Loucy (cell line): ENCODE measurements around the gene SEL1L3.

ENCODE experiments used
- H2AFZ ChIP-seq: fragments of 200-600 bp; sonication (generic); 2 replicates; pipeline ENCODE4 v1.6.0; 2016; ENCODE audit warnings: antibody characterized with exemption, mild to moderate bottlenecking, low read length, moderate library complexity
- H3F3A ChIP-seq: fragments of 200-600 bp; 2 replicates; pipeline ENCODE4 v1.6.0; 2016; ENCODE audit warnings: antibody characterized with exemption, low read depth, mild to moderate bottlenecking
- H3K27me3 ChIP-seq: fragments of 200-600 bp; sonication (generic); 2 replicates; pipeline ENCODE4 v1.6.1; 2014; ENCODE audit warnings: low read length, mild to moderate bottlenecking; ENCODE audit not compliant: insufficient read depth, poor library complexity, severe bottlenecking
- H3K36me3 ChIP-seq: fragments of 200-600 bp; sonication (generic); 2 replicates; pipeline ENCODE4 v1.6.1; 2016; ENCODE audit warnings: low read length; ENCODE audit not compliant: insufficient read depth
- H3K4me1 ChIP-seq: fragments of 200-600 bp; sonication (generic); 2 replicates; pipeline ENCODE4 v1.5.1; 2014; ENCODE audit warnings: low read length, mild to moderate bottlenecking; ENCODE audit not compliant: insufficient read depth, poor library complexity, severe bottlenecking
- H3K4me2 ChIP-seq: fragments of 200-600 bp; sonication (generic); 2 replicates; pipeline ENCODE4 v1.6.0; 2014; ENCODE audit warnings: antibody characterized with exemption, low read length, low read depth, mild to moderate bottlenecking; ENCODE audit not compliant: poor library complexity, severe bottlenecking
- H3K4me3 ChIP-seq: fragments of 200-600 bp; sonication (generic); 2 replicates; pipeline ENCODE4 v1.5.1; 2014; ENCODE audit warnings: low read length, mild to moderate bottlenecking, mixed read lengths; ENCODE audit not compliant: poor library complexity, severe bottlenecking
- H3K79me2 ChIP-seq: fragments of 200-600 bp; sonication (generic); 2 replicates; pipeline ENCODE4 v1.6.1; 2014; ENCODE audit warnings: low read length; ENCODE audit not compliant: insufficient read depth
- H3K9ac ChIP-seq: fragments of 200-600 bp; sonication (generic); 2 replicates; pipeline ENCODE4 v1.6.0; 2014; ENCODE audit warnings: mild to moderate bottlenecking, low read depth, low read length, moderate library complexity; ENCODE audit not compliant: poor library complexity, severe bottlenecking
- H3K9me2 ChIP-seq: fragments of 200-600 bp; sonication (generic); replicated peaks from 2 replicates; pipeline ENCODE4 v1.6.1; 2016; ENCODE audit warnings: low read depth, low read length, mixed read lengths
- H3K9me3 ChIP-seq: fragments of 200-600 bp; sonication (generic); 2 replicates; pipeline ENCODE4 v1.6.1; 2014; ENCODE audit warnings: mild to moderate bottlenecking, antibody characterized with exemption, low read length, low read depth; ENCODE audit not compliant: insufficient read depth
- H4K20me1 ChIP-seq: fragments of 200-600 bp; sonication (generic); 2 replicates; pipeline ENCODE4 v1.6.0; 2014; ENCODE audit warnings: antibody characterized with exemption, low read length, mild to moderate bottlenecking; ENCODE audit not compliant: insufficient read depth, poor library complexity, severe bottlenecking
- EZH2phosphoT487 ChIP-seq: fragments of 200-600 bp; IDR thresholded peaks from 2 replicates; pipeline ENCODE4 v1.6.1; 2018; ENCODE audit warnings: antibody characterized with exemption, mild to moderate bottlenecking, moderate library complexity, borderline replicate concordance
- TF ChIP-seq, protein P1 (sequence below): fragments of 200-600 bp; sonication (generic); conservative IDR thresholded peaks from 2 replicates; pipeline ENCODE4 v1.5.1; 2014; ENCODE audit warnings: mild to moderate bottlenecking, antibody characterized with exemption, low read length

The SEL1L3 gene

GRCh38 chr4:25790024-25790423 is 72.8 kb downstream of the SEL1L3 start:
- Histone ChIP-seq H3K9me2 (no peaks in the 10 kb centered on the region), H3K9ac (no peak overlapping the region), H3F3A (no peaks in the 10 kb centered on the region), H3K4me1 (no peaks in the 10 kb centered on the region), H3K27me3 (no peaks in the 10 kb centered on the region), H4K20me1 (no peaks in the 10 kb centered on the region), H3K4me3 (no peak overlapping the region), H3K36me3 (no peaks in the 10 kb centered on the region), H3K9me3 (no peaks in the 10 kb centered on the region), H3K4me2 (no peak overlapping the region), H3K79me2 (no peaks in the 10 kb centered on the region), H2AFZ (no peak overlapping the region)
- TF ChIP-seq EZH2phosphoT487 = no peak
- TF ChIP-seq, protein P1, sequence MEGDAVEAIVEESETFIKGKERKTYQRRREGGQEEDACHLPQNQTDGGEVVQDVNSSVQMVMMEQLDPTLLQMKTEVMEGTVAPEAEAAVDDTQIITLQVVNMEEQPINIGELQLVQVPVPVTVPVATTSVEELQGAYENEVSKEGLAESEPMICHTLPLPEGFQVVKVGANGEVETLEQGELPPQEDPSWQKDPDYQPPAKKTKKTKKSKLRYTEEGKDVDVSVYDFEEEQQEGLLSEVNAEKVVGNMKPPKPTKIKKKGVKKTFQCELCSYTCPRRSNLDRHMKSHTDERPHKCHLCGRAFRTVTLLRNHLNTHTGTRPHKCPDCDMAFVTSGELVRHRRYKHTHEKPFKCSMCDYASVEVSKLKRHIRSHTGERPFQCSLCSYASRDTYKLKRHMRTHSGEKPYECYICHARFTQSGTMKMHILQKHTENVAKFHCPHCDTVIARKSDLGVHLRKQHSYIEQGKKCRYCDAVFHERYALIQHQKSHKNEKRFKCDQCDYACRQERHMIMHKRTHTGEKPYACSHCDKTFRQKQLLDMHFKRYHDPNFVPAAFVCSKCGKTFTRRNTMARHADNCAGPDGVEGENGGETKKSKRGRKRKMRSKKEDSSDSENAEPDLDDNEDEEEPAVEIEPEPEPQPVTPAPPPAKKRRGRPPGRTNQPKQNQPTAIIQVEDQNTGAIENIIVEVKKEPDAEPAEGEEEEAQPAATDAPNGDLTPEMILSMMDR = no peak

DNA sequence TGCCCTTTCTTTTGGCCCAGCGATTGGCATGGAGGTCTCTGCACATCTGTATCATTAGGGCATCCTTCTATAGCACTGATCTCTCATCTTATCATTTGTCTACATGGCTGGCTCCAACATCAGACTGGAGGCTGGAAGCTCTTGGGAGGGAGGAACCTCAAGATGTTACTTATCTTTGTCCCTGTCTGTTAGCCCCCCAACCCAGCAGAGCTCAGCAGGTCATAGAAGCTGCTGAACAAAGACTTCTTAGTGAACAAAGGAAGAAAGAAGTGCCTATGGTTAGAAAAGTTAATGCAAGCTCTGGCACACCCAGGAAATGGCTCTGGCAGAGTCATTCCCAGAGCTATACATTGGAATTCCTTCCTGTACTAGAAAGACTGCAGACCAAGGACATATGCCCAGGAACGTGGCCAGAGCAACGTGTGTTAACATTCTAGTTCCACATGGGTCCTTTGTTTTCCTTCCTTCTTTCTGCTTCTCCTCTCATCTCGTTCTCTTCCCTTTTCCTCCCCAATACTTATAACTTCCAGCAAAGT is 74.0 kb downstream of the SEL1L3 start:
- no peaks in the 10 kb centered on the region for H3K79me2 ChIP-seq
- H4K20me1 ChIP-seq = no peaks in the 10 kb centered on the region
- no peak overlapping the region for H3K4me2 ChIP-seq
- H3K9ac ChIP-seq = no peak overlapping the region
- no peak overlapping the region for H2AFZ ChIP-seq
- no peaks in the 10 kb centered on the region for H3K4me1 ChIP-seq
- no peaks in the 10 kb centered on the region for H3F3A ChIP-seq
- H3K36me3 ChIP-seq = no peaks in the 10 kb centered on the region
- no peaks in the 10 kb centered on the region for H3K9me2 ChIP-seq
- H3K9me3 ChIP-seq = no peaks in the 10 kb centered on the region
- no peak overlapping the region for H3K4me3 ChIP-seq
- no peaks in the 10 kb centered on the region for H3K27me3 ChIP-seq
- TF ChIP-seq, protein P1 = no peak
- TF ChIP-seq EZH2phosphoT487 = no peak

DNA sequence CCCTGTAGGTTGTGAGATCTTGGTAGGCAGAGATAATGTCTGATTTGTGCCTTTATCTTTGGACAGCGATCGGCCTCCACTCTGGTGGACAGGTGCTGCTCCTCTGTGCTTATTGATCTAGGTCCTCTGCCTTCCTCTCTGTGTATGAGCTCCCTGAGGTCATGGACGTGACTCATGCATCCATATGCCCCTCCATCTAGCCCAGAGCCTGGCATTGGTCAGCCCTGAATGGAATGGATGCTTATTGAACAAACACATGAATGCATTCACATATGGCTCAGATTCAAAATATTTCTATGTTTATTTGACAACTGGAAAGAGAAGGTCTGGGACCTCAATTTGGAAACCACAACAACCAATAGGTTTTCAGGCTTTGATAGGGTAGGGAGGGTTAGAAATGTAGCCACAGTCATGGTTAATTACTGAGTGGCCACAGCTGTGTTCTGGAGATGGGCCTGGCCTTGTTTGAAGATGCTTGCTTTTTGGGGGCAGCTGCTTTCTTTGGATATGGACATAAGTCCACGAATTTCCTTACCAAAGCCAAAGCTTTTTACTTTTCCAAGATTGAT is 76.2 kb downstream of the SEL1L3 start:
- Histone ChIP-seq H3K36me3 (no peaks in the 10 kb centered on the region), H3F3A (no peaks in the 10 kb centered on the region), H2AFZ (no peak overlapping the region), H4K20me1 (no peaks in the 10 kb centered on the region), H3K4me1 (no peaks in the 10 kb centered on the region), H3K27me3 (no peaks in the 10 kb centered on the region), H3K9me2 (no peaks in the 10 kb centered on the region), H3K4me3 (no peak overlapping the region), H3K9me3 (no peaks in the 10 kb centered on the region; the same call in 1 of the 2 replicates), H3K79me2 (no peaks in the 10 kb centered on the region), H3K9ac (no peak overlapping the region), H3K4me2 (no peak overlapping the region)
- TF ChIP-seq EZH2phosphoT487 = no peak
- TF ChIP-seq, protein P1 = no peak
